CD4-positive, alpha-beta T cell (primary cell): ENCODE data around the gene RASGRF2. TPM values are rescaled to one million over a fixed set of nuclear protein-coding genes. Genes with fewer than 3 reads are reported as not detected.

ENCODE experiments used
- ATAC-seq: fragments of 200-7000 bp; cut with Tn5 transposase; one replicate; pipeline ENCODE4 v1.10.0; 2022; ENCODE audit warnings: mild to moderate bottlenecking; ENCODE audit not compliant: poor library complexity
- CTCF ChIA-PET: fragments of 350-600 bp; sonication (Branson Sonifier 250); formaldehyde crosslinking; loops from one replicate; lab custom pipeline; 2021; ENCODE audit warnings: antibody characterized with exemption, inconsistent platforms; lab: Charles Lee
- POLR2A ChIA-PET: fragments of 350-600 bp; sonication (Branson Sonifier 250); formaldehyde crosslinking; loops from one replicate; lab custom pipeline; 2021; ENCODE audit warnings: antibody characterized with exemption, inconsistent platforms; lab: Charles Lee
- DNase-seq, 14 experiments: peaks; one replicate each; pipeline ENCODE4 v3.0.0-alpha.2; 2013 to 2020; ENCODE audit warnings: mixed read lengths in 2 of 14
- H3K27ac ChIP-seq, 2 donors: one replicate each; pipeline versions ENCODE4 v1.5.1 to v1.7.0; 2013; ENCODE audit warnings: low read length in 2 of 2, low read depth in 1 of 2, mild to moderate bottlenecking in 1 of 2
- H3K27me3 ChIP-seq, 2 experiments: 1 replicate in 1 of 2; 2 replicates in 1 of 2; pipeline versions ENCODE4 v1.6.1 to v1.7.0; 2013; ENCODE audit warnings: low read length in 2 of 2, control low read depth in 1 of 2, mild to moderate bottlenecking in 1 of 2, moderate library complexity in 1 of 2; ENCODE audit not compliant: insufficient read depth in 2 of 2, control insufficient read depth in 1 of 2
- H3K36me3 ChIP-seq: one replicate; pipeline ENCODE4 v1.6.1; 2013; ENCODE audit warnings: low read length, control low read depth; ENCODE audit not compliant: insufficient read depth
- H3K4me1 ChIP-seq: one replicate; pipeline ENCODE4 v1.6.1; 2013; ENCODE audit warnings: low read length, control low read depth; ENCODE audit not compliant: insufficient read depth
- H3K4me3 ChIP-seq: one replicate; pipeline ENCODE4 v1.5.1; 2013; ENCODE audit warnings: mild to moderate bottlenecking, low read length, moderate library complexity
- H3K9me3 ChIP-seq, 2 experiments: 1 replicate in 1 of 2; 2 replicates in 1 of 2; pipeline versions ENCODE4 v1.6.1 to v1.7.0; 2013; ENCODE audit warnings: low read length in 2 of 2, mild to moderate bottlenecking in 2 of 2, control low read depth in 1 of 2, moderate library complexity in 1 of 2; ENCODE audit not compliant: control insufficient read depth in 1 of 2, insufficient read depth in 1 of 2
- H3K27ac Mint-ChIP-seq: one replicate; pipeline ENCODE4 v1.8.0; 2020; ENCODE audit warnings: mixed read lengths
- H3K27me3 Mint-ChIP-seq: one replicate; pipeline ENCODE4 v1.8.0; 2021; ENCODE audit warnings: mixed read lengths
- H3K36me3 Mint-ChIP-seq: one replicate; pipeline ENCODE4 v1.8.0; 2021; ENCODE audit warnings: low read depth, mixed read lengths
- H3K4me1 Mint-ChIP-seq: one replicate; pipeline ENCODE4 v1.8.0; 2021; ENCODE audit warnings: low read depth, mixed read lengths
- H3K4me3 Mint-ChIP-seq: one replicate; pipeline ENCODE4 v1.8.0; 2020; ENCODE audit warnings: mild to moderate bottlenecking, mixed read lengths
- H3K9me3 Mint-ChIP-seq: one replicate; pipeline ENCODE4 v1.8.0; 2020; ENCODE audit warnings: mixed read lengths
- intact Hi-C, 2 experiments: fragments of 100-400 bp; cut with DNase I in 1 of 2; cut with micrococcal nuclease in 1 of 2; formaldehyde crosslinking; loops; one replicate each; pipeline versions ENCODE4 v1.15.1 to v1.9.0; 2023 to 2025; cut with DNase I, micrococcal nuclease
- total RNA-seq, 174 experiments: library from RNA in 2 of 174; stranded (reverse) in 2 of 174; gene quantifications; one replicate each; pipeline ENCODE4 v1.2.3 and lab custom pipeline; 2021 to 2026
- TF ChIP-seq, protein P1 (sequence below): fragments of 200-600 bp; IDR thresholded peaks from one replicate; pipeline ENCODE4 v1.8.0; 2022; ENCODE audit warnings: antibody characterized with exemption, mild to moderate bottlenecking

Gene RASGRF2
- total RNA-seq, 2 experiments from 2014 or later, result 21.9 to 24.9 TPM

GRCh38 chr5:81171769-81172168 is 211.6 kb downstream of the RASGRF2 start:
- H3K36me3 ChIP-seq, result no peaks in the 10 kb centered on the region
- ChIA-PET CTCF (no interaction called here), POLR2A (no interaction called here)
- TF ChIP-seq, protein P1, sequence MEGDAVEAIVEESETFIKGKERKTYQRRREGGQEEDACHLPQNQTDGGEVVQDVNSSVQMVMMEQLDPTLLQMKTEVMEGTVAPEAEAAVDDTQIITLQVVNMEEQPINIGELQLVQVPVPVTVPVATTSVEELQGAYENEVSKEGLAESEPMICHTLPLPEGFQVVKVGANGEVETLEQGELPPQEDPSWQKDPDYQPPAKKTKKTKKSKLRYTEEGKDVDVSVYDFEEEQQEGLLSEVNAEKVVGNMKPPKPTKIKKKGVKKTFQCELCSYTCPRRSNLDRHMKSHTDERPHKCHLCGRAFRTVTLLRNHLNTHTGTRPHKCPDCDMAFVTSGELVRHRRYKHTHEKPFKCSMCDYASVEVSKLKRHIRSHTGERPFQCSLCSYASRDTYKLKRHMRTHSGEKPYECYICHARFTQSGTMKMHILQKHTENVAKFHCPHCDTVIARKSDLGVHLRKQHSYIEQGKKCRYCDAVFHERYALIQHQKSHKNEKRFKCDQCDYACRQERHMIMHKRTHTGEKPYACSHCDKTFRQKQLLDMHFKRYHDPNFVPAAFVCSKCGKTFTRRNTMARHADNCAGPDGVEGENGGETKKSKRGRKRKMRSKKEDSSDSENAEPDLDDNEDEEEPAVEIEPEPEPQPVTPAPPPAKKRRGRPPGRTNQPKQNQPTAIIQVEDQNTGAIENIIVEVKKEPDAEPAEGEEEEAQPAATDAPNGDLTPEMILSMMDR, result no peak
- Mint-ChIP-seq H3K27ac (no peak overlapping the region), H3K4me3 (no peak overlapping the region), H3K9me3 (no peaks in the 10 kb centered on the region), H3K36me3 (peaks cover 52% of the 10 kb centered on the region), H3K4me1 (no peaks in the 10 kb centered on the region), H3K27me3 (no peaks in the 10 kb centered on the region)
- no peaks in the 10 kb centered on the region for H3K27me3 ChIP-seq
- no peaks in the 10 kb centered on the region for H3K4me1 ChIP-seq
- DNase-seq (no peak), ATAC-seq (no peak)
- H3K27ac ChIP-seq, result no peak overlapping the region
- no peak overlapping the region for H3K4me3 ChIP-seq
- H3K9me3 ChIP-seq, result no peaks in the 10 kb centered on the region
- intact Hi-C loops, result no loop called here

- intact Hi-C loops, result no loop called here
- Mint-ChIP-seq H3K27ac (no peak overlapping the region), H3K27me3 (no peaks in the 10 kb centered on the region), H3K9me3 (no peaks in the 10 kb centered on the region), H3K36me3 (peaks cover 51% of the 10 kb centered on the region), H3K4me1 (no peaks in the 10 kb centered on the region), H3K4me3 (no peak overlapping the region)
- H3K36me3 ChIP-seq, result no peaks in the 10 kb centered on the region
- no peak for ATAC-seq
- H3K27me3 ChIP-seq, result no peaks in the 10 kb centered on the region
- ChIA-PET CTCF (no interaction called here), POLR2A (no interaction called here)
- no peaks in the 10 kb centered on the region for H3K4me1 ChIP-seq
- no peak overlapping the region for H3K4me3 ChIP-seq
- no peaks in the 10 kb centered on the region for H3K9me3 ChIP-seq
- TF ChIP-seq, protein P1, result no peak
- no peak overlapping the region for H3K27ac ChIP-seq
- DNase-seq, result no peak
These were observed 212.5 kb downstream of the RASGRF2 start for GRCh38 chr5:81172710-81173109.

GRCh38 chr5:81177061-81177460 is 216.9 kb downstream of the RASGRF2 start:
- DNase-seq, result no peak
- no peak overlapping the region for H3K27ac ChIP-seq
- H3K9me3 ChIP-seq, result no peaks in the 10 kb centered on the region
- ATAC-seq, result no peak
- no peaks in the 10 kb centered on the region for H3K27me3 ChIP-seq
- peaks cover 60% of the 10 kb centered on the region for H3K36me3 Mint-ChIP-seq
- intact Hi-C loops, result no loop called here
- H3K9me3 Mint-ChIP-seq, result no peaks in the 10 kb centered on the region
- H3K4me3 Mint-ChIP-seq, result no peak overlapping the region
- H3K36me3 ChIP-seq, result peaks cover 19% of the 10 kb centered on the region
- H3K4me1 Mint-ChIP-seq, result no peaks in the 10 kb centered on the region
- no peaks in the 10 kb centered on the region for H3K4me1 ChIP-seq
- POLR2A ChIA-PET, result interaction anchor here (0.5 kb wide), 1 partner anchor 743 kb away, joined by 3 read pairs; no protein-coding TSS in a partner anchor
- no peak overlapping the region for H3K4me3 ChIP-seq
- TF ChIP-seq, protein P1, result no peak
- CTCF ChIA-PET, result no interaction called here
- H3K27ac Mint-ChIP-seq, result no peak overlapping the region
- no peaks in the 10 kb centered on the region for H3K27me3 Mint-ChIP-seq
